ENCODE data around the gene HSPBAP1. TPM values are rescaled to one million over a fixed set of nuclear protein-coding genes. Genes with fewer than 3 reads are reported as not detected.

The HSPBAP1 gene
- total and polyA plus RNA-seq, 11 donors: 2.6 to 6.4 (median 3.7) TPM

- Histone ChIP-seq H3K27me3 (no peaks in the 10 kb centered on the region), H3K4me3 (peak overlapping the region; percentile 68 to 92 (median 82)), H3K4me1 (peaks cover 0 to 69% (median 12%) of the 10 kb centered on the region in 12 donors), H3K27ac (peak overlapping the region; percentile 88 to 96 (median 95)), H3K36me3 (no peaks in the 10 kb centered on the region), H3K9me3 (no peaks in the 10 kb centered on the region)
- TF ChIP-seq POLR2A (IDR thresholded peaks at IDR 0.05) (no peak), CTCF (IDR thresholded peaks at IDR 0.05) (no peak)
- DNase-seq: no peak
- intact Hi-C loops (cut with DNase I): loop anchor here in 2 of 10 donors (5.0 kb wide), 1 partner anchor 112 kb away; the partner anchor contains the start of gene PARP14 (in 2 of the 2)
- WGBS, 4 donors: 0 to 2% (median 0%) methylated on average over 6 of the region's 6 CpGs
- ATAC-seq: no peak
These were observed 800 bp upstream of the HSPBAP1 start for GRCh38 chr3:122794483-122794778.

GRCh38 chr3:122789585-122790273, 3.9 kb downstream of the HSPBAP1 start:
- intact Hi-C loops (cut with DNase I): loop anchor here in 2 of 10 donors (5.0 kb wide), 1 partner anchor 107 kb away; the partner anchor contains the start of gene PARP14 (in 2 of the 2)
- Histone ChIP-seq H3K4me1 (peaks cover 0 to 59% (median 5%) of the 10 kb centered on the region in 12 donors), H3K36me3 (peaks cover 0 to 10% (median 0%) of the 10 kb centered on the region in 9 donors), H3K9me3 (no peaks in the 10 kb centered on the region), H3K4me3 (no peak overlapping the region), H3K27me3 (no peaks in the 10 kb centered on the region), H3K27ac (no peak overlapping the region)
- DNase-seq (no peak), ATAC-seq (no peak)
- TF ChIP-seq CTCF (IDR thresholded peaks at IDR 0.05) (no peak), POLR2A (IDR thresholded peaks at IDR 0.05) (no peak)
- 89 to 92% (median 91%) methylated on average over 11 of the region's 11 CpGs for WGBS, 4 donors

- DNase-seq (no peak), ATAC-seq (no peak)
- no peak for TF ChIP-seq POLR2A (IDR thresholded peaks at IDR 0.05)
- TF ChIP-seq CTCF (IDR thresholded peaks at IDR 0.05): no peak
- intact Hi-C loops (cut with DNase I): no loop called here
- Histone ChIP-seq H3K9me3 (no peaks in the 10 kb centered on the region), H3K4me1 (peaks cover 0 to 50% (median under 1%) of the 10 kb centered on the region in 12 donors), H3K27ac (no peak overlapping the region), H3K36me3 (peaks cover 0 to 12% (median 0%) of the 10 kb centered on the region in 9 donors), H3K4me3 (no peak overlapping the region), H3K27me3 (no peaks in the 10 kb centered on the region)
- 90 to 98% (median 92%) methylated on average over 2 of the region's 2 CpGs for WGBS, 4 donors
These were observed 5.8 kb downstream of the HSPBAP1 start for GRCh38 chr3:122787872-122788271.

- peaks cover 0 to 32% (median 0%) of the 10 kb centered on the region in 12 donors for H3K4me1 ChIP-seq
- no peak overlapping the region for H3K27ac ChIP-seq
- no peak for TF ChIP-seq POLR2A (IDR thresholded peaks at IDR 0.05)
- TF ChIP-seq CTCF (IDR thresholded peaks at IDR 0.05): no peak
- H3K36me3 ChIP-seq: peaks cover 0 to 12% (median 0%) of the 10 kb centered on the region in 9 donors
- DNase-seq: no peak
- WGBS, 4 donors: 96 to 100% (median 98%) methylated on average over 1 of the region's 1 CpG
- no peak overlapping the region for H3K4me3 ChIP-seq
- no peak for ATAC-seq
- intact Hi-C loops (cut with DNase I): no loop called here
- no peaks in the 10 kb centered on the region for H3K27me3 ChIP-seq
- H3K9me3 ChIP-seq: no peaks in the 10 kb centered on the region
These were observed 7.6 kb downstream of the HSPBAP1 start for GRCh38 chr3:122786066-122786465.

Measured in heart left ventricle (tissue), 16 donors.